Astrocyte of the hippocampus (primary cell): ENCODE data around the gene PAX1.

Source experiments
- DNase-seq: peaks from one replicate; pipeline ENCODE4 v3.0.0; 2011; ENCODE audit warnings: low read depth, low spot score

PAX1 gene

GRCh38 chr20:21725892-21726291 is 20.4 kb downstream of the PAX1 start:
- DNase-seq: no peak

GRCh38 chr20:21729316-21729715 is 23.9 kb downstream of the PAX1 start:
- DNase-seq: no peak

- no peak for DNase-seq
Measured at GRCh38 chr20:21739161-21739560, 33.7 kb downstream of the PAX1 start.

GRCh38 chr20:21739682-21740081 is 34.2 kb downstream of the PAX1 start:
- no peak for DNase-seq

GRCh38 chr20:21741266-21741665 is 35.8 kb downstream of the PAX1 start:
- DNase-seq: no peak

GRCh38 chr20:21762646-21763045 is 57.2 kb downstream of the PAX1 start:
- DNase-seq: no peak

- DNase-seq: no peak
Measured at GRCh38 chr20:21767200-21767738, 61.8 kb downstream of the PAX1 start.

GRCh38 chr20:21767739-21768223 is 62.3 kb downstream of the PAX1 start:
- DNase-seq: no peak
